SK-N-SH (cell line): ENCODE results near the gene ZFX. TPM values are rescaled to one million over a fixed set of nuclear protein-coding genes. Genes with fewer than 3 reads are reported as not detected.

Source experiments
- CTCF ChIA-PET: fragments of 300-600, 350-600 bp; formaldehyde crosslinking; extraction: SDS; loops from one replicate; lab custom pipeline; 2021; lab: Yijun Ruan, JAX
- POLR2A ChIA-PET: fragments of 350-600 bp; sonication (Branson Sonifier 250); formaldehyde crosslinking; extraction: SDS; loops from one replicate; lab custom pipeline; 2020; ENCODE audit warnings: antibody characterized with exemption, inconsistent platforms; lab: Yijun Ruan, JAX
- DNase-seq: peaks from one replicate; pipeline ENCODE4 v3.0.0; 2012
- H2AFZ ChIP-seq: fragments of 200-600 bp; sonication (generic); 2 replicates; pipeline ENCODE4 v1.8.1; 2016; ENCODE audit warnings: antibody characterized with exemption, mild to moderate bottlenecking, low read depth
- H3F3A ChIP-seq: fragments of 200-600 bp; sonication (generic); replicated peaks from 2 replicates; pipeline ENCODE3; 2016; ENCODE audit warnings: antibody characterized with exemption, mild to moderate bottlenecking; ENCODE audit not compliant: insufficient read depth
- H3K27ac ChIP-seq, 2 experiments: fragments of 200-500 bp in 1 of 2; fragments of 200-600 bp in 1 of 2; sonication (Bioruptor generic) in 1 of 2; sonication (generic), shearing (Covaris generic) in 1 of 2; 2 replicates each; pipeline versions ENCODE4 v1.5.1 to v1.6.1; 2014 to 2016; ENCODE audit warnings: low read depth in 2 of 2, inconsistent platforms in 1 of 2, low read length in 1 of 2, mild to moderate bottlenecking in 1 of 2, mixed read lengths in 1 of 2
- H3K27me3 ChIP-seq: fragments of 200-600 bp; sonication (generic), shearing (Covaris generic); 2 replicates; pipeline ENCODE4 v1.6.1; 2016; ENCODE audit warnings: mixed run types; ENCODE audit not compliant: insufficient read depth
- H3K36me3 ChIP-seq, 2 experiments: fragments of 200-500 bp in 1 of 2; fragments of 200-600 bp in 1 of 2; sonication (Bioruptor generic) in 1 of 2; sonication (generic) in 1 of 2; replicated peaks in 1 of 2; 2 replicates each; pipeline versions ENCODE3 to v1.5.1; 2014 to 2016; ENCODE audit warnings: low read length in 1 of 2, mild to moderate bottlenecking in 1 of 2; ENCODE audit not compliant: insufficient read depth in 2 of 2, control insufficient read depth in 1 of 2
- H3K4me1 ChIP-seq, 2 experiments: fragments of 200-500 bp in 1 of 2; fragments of 200-600 bp in 1 of 2; sonication (Bioruptor generic) in 1 of 2; sonication (generic), shearing (Covaris generic) in 1 of 2; 2 replicates each; pipeline versions ENCODE4 v1.5.1 to v1.6.1; 2014 to 2016; ENCODE audit warnings: low read depth in 1 of 2, low read length in 1 of 2, mixed run types in 1 of 2; ENCODE audit not compliant: insufficient read depth in 2 of 2, control insufficient read depth in 1 of 2
- H3K4me2 ChIP-seq: fragments of 200-600 bp; sonication (generic), shearing (Covaris generic); 2 replicates; pipeline ENCODE4 v1.6.1; 2017; ENCODE audit warnings: mixed run types
- H3K4me3 ChIP-seq, 2 experiments: fragments of 200-500 bp in 1 of 2; fragments of 200-600 bp in 1 of 2; sonication (Bioruptor generic) in 1 of 2; sonication (generic), shearing (Covaris generic) in 1 of 2; 2 replicates each; pipeline versions ENCODE4 v1.5.1 to v1.8.1; 2014 to 2016; ENCODE audit warnings: low read depth in 2 of 2, inconsistent platforms in 1 of 2, low read length in 1 of 2, mild to moderate bottlenecking in 1 of 2, mixed read lengths in 1 of 2, moderate library complexity in 1 of 2
- H3K79me2 ChIP-seq: fragments of 200-600 bp; sonication (generic); 2 replicates; pipeline ENCODE4 v1.8.1; 2017; ENCODE audit warnings: mild to moderate bottlenecking; ENCODE audit not compliant: insufficient read depth
- H3K9ac ChIP-seq: fragments of 200-600 bp; sonication (generic); 2 replicates; pipeline ENCODE4 v1.6.1; 2017; ENCODE audit warnings: mixed run types
- H3K9me2 ChIP-seq: fragments of 200-600 bp; sonication (generic); 2 replicates; pipeline ENCODE4 v1.6.1; 2017; ENCODE audit warnings: mixed run types
- H3K9me3 ChIP-seq: fragments of 200-600 bp; sonication (generic); 2 replicates; pipeline ENCODE4 v1.6.1; 2017; ENCODE audit warnings: mixed run types, mild to moderate bottlenecking, moderate library complexity
- H4K20me1 ChIP-seq: fragments of 200-600 bp; sonication (generic); 2 replicates; pipeline ENCODE4 v1.6.1; 2017; ENCODE audit warnings: mild to moderate bottlenecking, mixed run types; ENCODE audit not compliant: insufficient read depth
- CHD2 ChIP-seq: fragments of 150-350 bp; IDR thresholded peaks from 2 replicates; pipeline ENCODE4 v1.6.1; 2018; ENCODE audit warnings: low read length; ENCODE audit not compliant: partially characterized antibody
- EP300 ChIP-seq, 2 experiments: IDR thresholded peaks; 2 replicates each; pipeline versions ENCODE4 v1.4.0 to v1.6.1; 2012; ENCODE audit warnings: borderline replicate concordance in 1 of 2, low read depth in 1 of 2, low read length in 1 of 2
- FOXJ3 ChIP-seq: sonication (generic); formaldehyde crosslinking; IDR thresholded peaks from 2 replicates; pipeline ENCODE4 v1.5.1; 2020; ENCODE audit warnings: mild to moderate bottlenecking, missing genetic modification reagents
- FOXM1 ChIP-seq: IDR thresholded peaks from 2 replicates; pipeline ENCODE4 v1.4.0; 2012; ENCODE audit warnings: low read depth, mild to moderate bottlenecking
- IRF3 ChIP-seq: fragments of 150-350 bp; IDR thresholded peaks from 2 replicates; pipeline ENCODE4 v1.6.1; 2016; ENCODE audit warnings: mild to moderate bottlenecking, low read depth, low read length
- MAX ChIP-seq: IDR thresholded peaks from 2 replicates; pipeline ENCODE4 v1.4.0; 2012; ENCODE audit warnings: low read depth
- MEF2A ChIP-seq: IDR thresholded peaks from 2 replicates; pipeline ENCODE4 v1.4.0; 2012; ENCODE audit warnings: low read depth, borderline replicate concordance
- MXI1 ChIP-seq: IDR thresholded peaks from 2 replicates; pipeline ENCODE4 v1.6.1; 2012; ENCODE audit warnings: mild to moderate bottlenecking, low read depth, low read length, improper control_type of control experiment
- NRF1 ChIP-seq: IDR thresholded peaks from 2 replicates; pipeline ENCODE4 v1.6.1; 2012; ENCODE audit warnings: low read depth, mild to moderate bottlenecking, low read length
- RAD21 ChIP-seq: IDR thresholded peaks from 2 replicates; pipeline ENCODE4 v1.6.1; 2012; ENCODE audit warnings: mild to moderate bottlenecking, low read length
- RCOR1 ChIP-seq: fragments of 150-350 bp; IDR thresholded peaks from 2 replicates; pipeline ENCODE4 v1.6.1; 2017; ENCODE audit warnings: antibody characterized with exemption, low read length
- REST ChIP-seq: IDR thresholded peaks from 2 replicates; pipeline ENCODE4 v1.6.1; 2012; ENCODE audit warnings: mild to moderate bottlenecking, low read depth, low read length, moderate library complexity
- RFX5 ChIP-seq: IDR thresholded peaks from 2 replicates; pipeline ENCODE4 v1.6.1; 2012; ENCODE audit warnings: mild to moderate bottlenecking, improper control_type of control experiment, low read length
- RXRA ChIP-seq: IDR thresholded peaks from 2 replicates; pipeline ENCODE4 v1.4.0; 2012; ENCODE audit warnings: low read depth, mild to moderate bottlenecking, borderline replicate concordance
- SIN3A ChIP-seq: IDR thresholded peaks from 2 replicates; pipeline ENCODE4 v1.6.1; 2012; ENCODE audit warnings: low read depth, mild to moderate bottlenecking, low read length, moderate library complexity, borderline replicate concordance
- SMC3 ChIP-seq: IDR thresholded peaks from 2 replicates; pipeline ENCODE4 v1.6.1; 2012; ENCODE audit warnings: low read depth, low read length, improper control_type of control experiment
- TCF12 ChIP-seq: IDR thresholded peaks from 2 replicates; pipeline ENCODE4 v1.4.0; 2012
- TEAD4 ChIP-seq: IDR thresholded peaks from 2 replicates; pipeline ENCODE4 v1.4.0; 2012; ENCODE audit warnings: mild to moderate bottlenecking, borderline replicate concordance; ENCODE audit not compliant: insufficient read depth
- USF2 ChIP-seq: fragments of 150-350 bp; IDR thresholded peaks from 2 replicates; pipeline ENCODE4 v1.6.1; 2017; ENCODE audit warnings: antibody characterized with exemption, low read length, low read depth, borderline replicate concordance
- YY1 ChIP-seq: IDR thresholded peaks from 2 replicates; pipeline ENCODE4 v1.4.0; 2012; ENCODE audit warnings: low read depth, mild to moderate bottlenecking
- WGBS: methylation state at CpG from one replicate; pipeline ENCODE4 v1.1.6; 2017; ENCODE audit warnings: low lambda C conversion rate; 5-methylcytosine and 5-hydroxymethylcytosine counted together
- polyA plus RNA-seq, 3 experiments: library from polyadenylated mRNA; depleted of rRNA; stranded (reverse); fragments of >200 nt; gene quantifications; 2 replicates each; pipeline ENCODE4 v1.2.3, GENCODE V29; 2012

The ZFX gene
- polyA plus RNA-seq, 1 of the 3 experiments (the other 2 are of a cell fraction) = 9.0 TPM

GRCh38 chrX:24184018-24184417 lies 34.5 kb downstream of the ZFX start:
- no peak for DNase-seq
- H3K36me3 ChIP-seq = peaks cover 23 to 56% of the 10 kb centered on the region in 2 experiments
- no peak overlapping the region for H2AFZ ChIP-seq
- H3K9ac ChIP-seq = no peak overlapping the region
- H3K4me3 ChIP-seq = no peak overlapping the region
- no peaks in the 10 kb centered on the region for H3K4me1 ChIP-seq
- peaks cover 65% of the 10 kb centered on the region for H4K20me1 ChIP-seq
- POLR2A ChIA-PET = no interaction called here
- H3K79me2 ChIP-seq = peaks cover 98% of the 10 kb centered on the region
- TF ChIP-seq IRF3 = no peak
- TF ChIP-seq REST = no peak
- TF ChIP-seq YY1 = no peak
- TF ChIP-seq MEF2A = no peak
- TF ChIP-seq NRF1 = no peak
- no peak for TF ChIP-seq RFX5
- no peak for TF ChIP-seq RXRA
- TF ChIP-seq RCOR1 = no peak
- no peaks in the 10 kb centered on the region for H3K9me3 ChIP-seq
- no peak overlapping the region for H3K4me2 ChIP-seq
- 93% methylated on average over 5 of the region's 5 CpGs for WGBS
- H3K9me2 ChIP-seq = no peaks in the 10 kb centered on the region
- CTCF ChIA-PET = interaction anchor here (1.2 kb wide), 1 partner anchor 30 kb away, joined by 3 read pairs; no protein-coding TSS in a partner anchor
- no peak overlapping the region for H3K27ac ChIP-seq
- H3K27me3 ChIP-seq = no peaks in the 10 kb centered on the region
- H3F3A ChIP-seq = peaks cover 10% of the 10 kb centered on the region

GRCh38 chrX:24186483-24186882 lies 37.0 kb downstream of the ZFX start:
- H4K20me1 ChIP-seq = peaks cover 83% of the 10 kb centered on the region
- no peaks in the 10 kb centered on the region; a peak in 1 of 4 replicates for H3K4me1 ChIP-seq
- no peak overlapping the region for H3K4me2 ChIP-seq
- POLR2A ChIA-PET = no interaction called here
- no peaks in the 10 kb centered on the region for H3K27me3 ChIP-seq
- peaks cover 13 to 38% of the 10 kb centered on the region in 2 experiments for H3K36me3 ChIP-seq
- WGBS = 97% methylated on average over 4 of the region's 4 CpGs
- peaks cover 99% of the 10 kb centered on the region for H3K79me2 ChIP-seq
- CTCF ChIA-PET = interaction anchor here (0.7 kb wide), 1 partner anchor 10 kb away, joined by 4 read pairs; no protein-coding TSS in a partner anchor
- H2AFZ ChIP-seq = no peak overlapping the region
- no peaks in the 10 kb centered on the region for H3K9me2 ChIP-seq
- TF ChIP-seq TEAD4 (no peak), FOXJ3 (no peak), SMC3 (no peak), RXRA (no peak), CHD2 (no peak), FOXM1 (no peak), MAX (no peak), TCF12 (no peak), SIN3A (no peak), USF2 (no peak), IRF3 (no peak), YY1 (no peak), MXI1 (no peak), RAD21 (no peak), MEF2A (no peak), EP300 (IDR thresholded peaks at IDR 0.05; ENCODE audit: borderline replicate concordance in 1 of 2, low read depth in 1 of 2, low read length in 1 of 2) (no peak), NRF1 (no peak)
- no peak for DNase-seq
- peaks cover 17% of the 10 kb centered on the region for H3F3A ChIP-seq
- H3K27ac ChIP-seq = no peak overlapping the region
- no peak overlapping the region for H3K4me3 ChIP-seq
- no peak overlapping the region for H3K9ac ChIP-seq
- no peaks in the 10 kb centered on the region for H3K9me3 ChIP-seq
